HepG2 (cell line): ENCODE measurements around the gene RSAD1. TPM values are rescaled to one million over a fixed set of nuclear protein-coding genes. Genes with fewer than 3 reads are reported as not detected.
A peak's percentile ranks its signal among the peaks of the same experiment; 100 is the strongest.

Experiments used
- ATAC-seq: fragments of 200-7000 bp; cut with Tn5 transposase; 3 replicates; pipeline ENCODE4 v1.9.1; 2020; ENCODE audit warnings: mild to moderate bottlenecking, moderate library complexity
- BruUV-seq: library from RNA; stranded (reverse); fragments of 400-500 nt; replicated peaks from 2 replicates; lab custom pipeline; 2021; lab: Mats Ljungman, UMichigan
- CTCF ChIA-PET: fragments of 300-600 bp; formaldehyde crosslinking; extraction: SDS; loops from one replicate; lab custom pipeline; 2021; ENCODE audit warnings: low total read pairs, inconsistent platforms, low intra/inter-chr PET ratio; lab: Yijun Ruan, JAX
- POLR2A ChIA-PET: fragments of 350-600 bp; sonication (Branson Sonifier 250); formaldehyde crosslinking; loops from one replicate; lab custom pipeline; 2020; ENCODE audit warnings: antibody characterized with exemption, inconsistent platforms; lab: Yijun Ruan, JAX
- DNase-seq: peaks from one replicate; pipeline ENCODE4 v3.0.0-alpha.2; 2015; ENCODE audit warnings: low spot score
- FAIRE-seq: peaks from 3 replicates; lab custom pipeline; 2011; peaks lifted over from hg19 to GRCh38; lab: Jason Lieb, UNC
- H2AFZ ChIP-seq: one replicate; pipeline ENCODE4 v1.6.1; 2011; ENCODE audit warnings: low read length, inconsistent platforms
- H3K27ac ChIP-seq: fragments of 300-600 bp; 3 replicates; pipeline ENCODE4 v1.8.0; 2011; ENCODE audit warnings: mixed run types, mild to moderate bottlenecking, mixed read lengths, low read length, inconsistent platforms; ENCODE audit not compliant: insufficient read depth; ENCODE audit errors: extremely low read length
- H3K27me3 ChIP-seq, 2 experiments: fragments of 200-600 bp in 1 of 2; 2 replicates in 1 of 2; 3 replicates in 1 of 2; pipeline versions ENCODE4 v1.6.0 to v1.8.0; 2011; ENCODE audit warnings: low read length in 2 of 2, mild to moderate bottlenecking in 2 of 2, moderate library complexity in 2 of 2, inconsistent platforms in 1 of 2; ENCODE audit not compliant: insufficient read depth in 2 of 2, control insufficient read depth in 1 of 2
- H3K36me3 ChIP-seq, 2 experiments: fragments of 200-600 bp in 1 of 2; replicated peaks in 1 of 2; 2 replicates in 1 of 2; 3 replicates in 1 of 2; pipeline versions ENCODE4 v1.5.1 to v1.8.0; 2011; ENCODE audit warnings: low read length in 2 of 2, inconsistent platforms in 1 of 2; ENCODE audit not compliant: insufficient read depth in 2 of 2, control insufficient read depth in 1 of 2
- H3K4me1 ChIP-seq: 2 replicates; pipeline ENCODE4 v1.5.1; 2012; ENCODE audit warnings: low read length, inconsistent platforms; ENCODE audit not compliant: insufficient read depth
- H3K4me2 ChIP-seq: 2 replicates; pipeline ENCODE4 v1.6.0; 2011; ENCODE audit warnings: low read depth, low read length, inconsistent platforms
- H3K4me3 ChIP-seq, 3 experiments: fragments of 200-600 bp in 1 of 3; sonication (generic), shearing (Covaris generic) in 1 of 3; replicated peaks in 1 of 3; 2 replicates each; pipeline ENCODE4 v1.5.1; 2011 to 2016; ENCODE audit warnings: low read length in 3 of 3, inconsistent platforms in 2 of 3, low read depth in 2 of 3, mild to moderate bottlenecking in 2 of 3, control low read depth in 1 of 3, mixed read lengths in 1 of 3; ENCODE audit not compliant: insufficient read depth in 1 of 3
- H3K79me2 ChIP-seq: one replicate; pipeline ENCODE4 v1.6.1; 2011; ENCODE audit warnings: low read length, inconsistent platforms; ENCODE audit not compliant: insufficient read depth
- H3K9ac ChIP-seq: 2 replicates; pipeline ENCODE4 v1.6.0; 2011; ENCODE audit warnings: mild to moderate bottlenecking, low read depth, low read length, inconsistent platforms; ENCODE audit not compliant: insufficient read depth
- H3K9me3 ChIP-seq: 2 replicates; pipeline ENCODE4 v1.5.1; 2012; ENCODE audit warnings: mild to moderate bottlenecking, low read length
- H4K20me1 ChIP-seq: 2 replicates; pipeline ENCODE4 v1.6.0; 2011; ENCODE audit warnings: inconsistent platforms, mild to moderate bottlenecking, low read length, moderate library complexity; ENCODE audit not compliant: insufficient read depth
- PHF20 ChIP-seq: sonication (generic); formaldehyde crosslinking; IDR thresholded peaks from 2 replicates; pipeline ENCODE4 v1.5.0; 2020; ENCODE audit warnings: mild to moderate bottlenecking, missing genetic modification reagents
- ZNF12 ChIP-seq: sonication (generic); formaldehyde crosslinking; IDR thresholded peaks from 2 replicates; pipeline ENCODE4 v1.5.0; 2020; ENCODE audit warnings: missing genetic modification reagents
- ZNF263 ChIP-seq: sonication (generic); formaldehyde crosslinking; IDR thresholded peaks from 2 replicates; pipeline ENCODE4 v1.4.0; 2020; ENCODE audit warnings: missing genetic modification reagents
- WGBS: methylation state at CpG from one replicate; pipeline ENCODE4 v1.1.6; 2017; ENCODE audit warnings: low lambda C conversion rate; 5-methylcytosine and 5-hydroxymethylcytosine counted together
- in situ Hi-C: cut with HindIII; loops from 2 replicates; pipeline ENCODE4 v1.10.0; 2017; ENCODE audit warnings: low pct_unique_long_range_greater_than_20kb; ENCODE audit not compliant: extremely low pct_ligation_motif_present
- intact Hi-C: fragments of 100-400 bp; cut with micrococcal nuclease; formaldehyde crosslinking; loops from one replicate; pipeline ENCODE4 v1.10.0; 2022; ENCODE audit not compliant: unreplicated experiment
- polyA plus RNA-seq, 8 experiments: library from polyadenylated mRNA; depleted of rRNA in 3 of 8; stranded (reverse) in 7 of 8; unstranded in 1 of 8; fragments of >200 nt; fragmentation: Illumina TruSeq in 4 of 8; extraction: Trizol in 4 of 8; gene quantifications; 2 replicates each; pipeline versions ENCODE4 v1.2.1 to v1.2.3, GENCODE V29; 2011 to 2016; ENCODE audit warnings: low read depth in 4 of 8, missing spikeins in 1 of 8, mixed read lengths in 1 of 8; ENCODE audit not compliant: insufficient read depth in 1 of 8
- total RNA-seq, 5 experiments: library from RNA; depleted of rRNA; stranded (reverse); fragments of >200 nt; fragmentation: Illumina TruSeq; extraction: Trizol; gene quantifications; 2 replicates each; pipeline ENCODE4 v1.2.3, GENCODE V29; 2016; ENCODE audit warnings: low read depth in 1 of 5
- TF ChIP-seq, protein P1 (sequence below), 2 experiments: sonication (generic) in 1 of 2; formaldehyde crosslinking in 1 of 2; IDR thresholded peaks; 2 replicates each; pipeline versions ENCODE4 v1.6.1 to v1.9.0; 2014 to 2022; ENCODE audit warnings: antibody characterized with exemption in 1 of 2, borderline replicate concordance in 1 of 2, inconsistent platforms in 1 of 2, low read depth in 1 of 2, missing genetic modification reagents in 1 of 2

RSAD1 gene
- total and polyA plus RNA-seq, 2 of the 13 experiments (the other 11 are each of a cell fraction or from before 2014, with no cell fraction given): 22.7 to 27.7 TPM

GRCh38 chr17:50527155-50527762 is 48.6 kb downstream of the RSAD1 start:
- Histone ChIP-seq H3K9ac (no peak overlapping the region), H3K9me3 (no peaks in the 10 kb centered on the region), H2AFZ (no peak overlapping the region), H3K27ac (no peak overlapping the region), H4K20me1 (no peaks in the 10 kb centered on the region), H3K79me2 (no peaks in the 10 kb centered on the region), H3K36me3 (no peaks in the 10 kb centered on the region), H3K4me2 (no peak overlapping the region), H3K4me3 (no peak overlapping the region), H3K27me3 (peaks cover 0 to 28% of the 10 kb centered on the region in 2 experiments; a peak in 3 of 5 replicates), H3K4me1 (peaks cover 41% of the 10 kb centered on the region)
- ATAC-seq (no peak), DNase-seq (no peak), FAIRE-seq (no peak)
- ChIA-PET POLR2A (interaction anchor here (1.1 to 2.8 kb wide), 2 partner anchors 9 to 192 kb away, joined by 3 to 15 read pairs; partner anchors contain the start of gene LUC7L3), CTCF (no interaction called here)
- TF ChIP-seq ZNF12 (CRISPR knock-in tag) (no peak), ZNF263 (CRISPR knock-in tag) (0 out of 2 replicates have a peak, but pooled peaks have one; percentile 54), PHF20 (no peak)
- TF ChIP-seq, protein P1, sequence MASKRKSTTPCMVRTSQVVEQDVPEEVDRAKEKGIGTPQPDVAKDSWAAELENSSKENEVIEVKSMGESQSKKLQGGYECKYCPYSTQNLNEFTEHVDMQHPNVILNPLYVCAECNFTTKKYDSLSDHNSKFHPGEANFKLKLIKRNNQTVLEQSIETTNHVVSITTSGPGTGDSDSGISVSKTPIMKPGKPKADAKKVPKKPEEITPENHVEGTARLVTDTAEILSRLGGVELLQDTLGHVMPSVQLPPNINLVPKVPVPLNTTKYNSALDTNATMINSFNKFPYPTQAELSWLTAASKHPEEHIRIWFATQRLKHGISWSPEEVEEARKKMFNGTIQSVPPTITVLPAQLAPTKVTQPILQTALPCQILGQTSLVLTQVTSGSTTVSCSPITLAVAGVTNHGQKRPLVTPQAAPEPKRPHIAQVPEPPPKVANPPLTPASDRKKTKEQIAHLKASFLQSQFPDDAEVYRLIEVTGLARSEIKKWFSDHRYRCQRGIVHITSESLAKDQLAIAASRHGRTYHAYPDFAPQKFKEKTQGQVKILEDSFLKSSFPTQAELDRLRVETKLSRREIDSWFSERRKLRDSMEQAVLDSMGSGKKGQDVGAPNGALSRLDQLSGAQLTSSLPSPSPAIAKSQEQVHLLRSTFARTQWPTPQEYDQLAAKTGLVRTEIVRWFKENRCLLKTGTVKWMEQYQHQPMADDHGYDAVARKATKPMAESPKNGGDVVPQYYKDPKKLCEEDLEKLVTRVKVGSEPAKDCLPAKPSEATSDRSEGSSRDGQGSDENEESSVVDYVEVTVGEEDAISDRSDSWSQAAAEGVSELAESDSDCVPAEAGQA (IDR thresholded peaks at IDR 0.05; ENCODE audit: low read depth): no peak
- TF ChIP-seq, protein P1 (CRISPR knock-in tag; IDR thresholded peaks at IDR 0.05; ENCODE audit: borderline replicate concordance): no peak
- no TSS peak for BruUV-seq
- intact Hi-C loops: no loop called here
- in situ Hi-C loops: no loop called here
- 7% methylated on average over 4 of the region's 5 CpGs for WGBS
